ENCODE results near the gene LRRC26.

The LRRC26 gene

DNA sequence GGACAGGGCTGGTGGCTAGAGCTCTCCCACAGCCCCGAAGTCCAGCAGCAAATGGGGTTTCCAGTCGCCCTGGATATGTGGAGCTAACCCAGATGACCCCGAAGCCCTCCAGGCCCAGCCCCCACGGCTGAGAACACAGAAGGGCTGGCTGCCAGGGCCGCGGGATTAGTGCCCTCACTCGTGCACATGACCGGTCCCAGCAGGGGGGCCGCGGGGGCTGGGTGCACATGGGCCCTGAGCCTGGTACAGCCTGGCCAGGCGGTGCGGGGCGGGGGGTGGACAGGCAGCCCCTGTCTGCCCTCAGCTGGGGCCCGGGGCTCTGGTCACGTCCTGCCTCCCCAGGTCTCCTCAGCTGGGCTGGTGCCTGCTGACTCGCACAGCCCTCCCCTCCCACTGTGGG lies 24.5 kb upstream of the LRRC26 start:
- H3K4me1 ChIP-seq (ENCODE audit: insufficient read depth, low read length, severe bottlenecking), result peaks cover 8% of the 10 kb centered on the region
- H4K20me1 ChIP-seq (ENCODE audit: insufficient read depth, low read length), result no peaks in the 10 kb centered on the region
- H3K9me3 ChIP-seq (ENCODE audit: low read length), result no peaks in the 10 kb centered on the region
- H3K9me2 ChIP-seq (ENCODE audit: low read depth, low read length), result no peaks in the 10 kb centered on the region
- H3K27ac ChIP-seq (ENCODE audit: low read depth, low read length, poor library complexity, severe bottlenecking), result no peak overlapping the region
- H3K9ac ChIP-seq (ENCODE audit: low read length), result no peak overlapping the region
- H2AFZ ChIP-seq (ENCODE audit: low read length), result no peak overlapping the region
- no peaks in the 10 kb centered on the region for H3K79me2 ChIP-seq (ENCODE audit: insufficient read depth, low read length)
- H3K4me2 ChIP-seq (ENCODE audit: low read length), result no peak overlapping the region
- peaks cover 13% of the 10 kb centered on the region for H3K27me3 ChIP-seq (ENCODE audit: insufficient read depth, low read length)
- TF ChIP-seq EZH2 (IDR thresholded peaks at IDR 0.05; ENCODE audit: borderline replicate concordance, low read length), result no peak
- TF ChIP-seq, protein P1, sequence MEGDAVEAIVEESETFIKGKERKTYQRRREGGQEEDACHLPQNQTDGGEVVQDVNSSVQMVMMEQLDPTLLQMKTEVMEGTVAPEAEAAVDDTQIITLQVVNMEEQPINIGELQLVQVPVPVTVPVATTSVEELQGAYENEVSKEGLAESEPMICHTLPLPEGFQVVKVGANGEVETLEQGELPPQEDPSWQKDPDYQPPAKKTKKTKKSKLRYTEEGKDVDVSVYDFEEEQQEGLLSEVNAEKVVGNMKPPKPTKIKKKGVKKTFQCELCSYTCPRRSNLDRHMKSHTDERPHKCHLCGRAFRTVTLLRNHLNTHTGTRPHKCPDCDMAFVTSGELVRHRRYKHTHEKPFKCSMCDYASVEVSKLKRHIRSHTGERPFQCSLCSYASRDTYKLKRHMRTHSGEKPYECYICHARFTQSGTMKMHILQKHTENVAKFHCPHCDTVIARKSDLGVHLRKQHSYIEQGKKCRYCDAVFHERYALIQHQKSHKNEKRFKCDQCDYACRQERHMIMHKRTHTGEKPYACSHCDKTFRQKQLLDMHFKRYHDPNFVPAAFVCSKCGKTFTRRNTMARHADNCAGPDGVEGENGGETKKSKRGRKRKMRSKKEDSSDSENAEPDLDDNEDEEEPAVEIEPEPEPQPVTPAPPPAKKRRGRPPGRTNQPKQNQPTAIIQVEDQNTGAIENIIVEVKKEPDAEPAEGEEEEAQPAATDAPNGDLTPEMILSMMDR (IDR thresholded peaks at IDR 0.05; ENCODE audit: low read length), result no peak
- H3F3A ChIP-seq (ENCODE audit: insufficient read depth, low read length), result no peaks in the 10 kb centered on the region
- no peak overlapping the region for H3K4me3 ChIP-seq (ENCODE audit: low read depth, low read length, poor library complexity, severe bottlenecking)
- peaks cover 11% of the 10 kb centered on the region for H3K36me3 ChIP-seq (ENCODE audit: insufficient read depth, low read length)

DNA sequence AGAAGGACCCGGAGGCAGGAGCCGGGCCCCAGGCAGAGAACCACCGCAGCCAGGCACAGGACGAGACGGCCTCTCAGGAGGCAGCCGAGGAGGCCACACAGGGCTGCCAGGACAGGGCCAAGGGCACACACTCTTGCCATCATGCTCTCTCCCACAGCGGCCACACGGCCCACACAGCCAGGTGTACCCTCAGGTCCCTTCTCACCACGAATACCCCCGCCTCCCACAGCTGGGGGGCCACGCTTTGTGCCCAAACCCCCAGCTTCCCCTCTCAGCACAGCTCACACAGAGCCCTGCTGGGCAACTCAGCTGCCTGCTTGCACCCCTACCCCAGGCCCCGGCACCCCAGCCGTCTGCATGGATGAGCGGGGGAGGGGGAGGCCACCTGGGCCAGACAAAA lies 23.9 kb upstream of the LRRC26 start:
- no peaks in the 10 kb centered on the region for H3K79me2 ChIP-seq (ENCODE audit: insufficient read depth, low read length)
- TF ChIP-seq EZH2 (IDR thresholded peaks at IDR 0.05; ENCODE audit: borderline replicate concordance, low read length), result no peak
- TF ChIP-seq, protein P1 (IDR thresholded peaks at IDR 0.05; ENCODE audit: low read length), result no peak
- peaks cover 8% of the 10 kb centered on the region for H3K27me3 ChIP-seq (ENCODE audit: insufficient read depth, low read length)
- peaks cover 11% of the 10 kb centered on the region for H3K36me3 ChIP-seq (ENCODE audit: insufficient read depth, low read length)
- no peaks in the 10 kb centered on the region for H3K9me3 ChIP-seq (ENCODE audit: low read length)
- no peaks in the 10 kb centered on the region for H4K20me1 ChIP-seq (ENCODE audit: insufficient read depth, low read length)
- H3K4me3 ChIP-seq (ENCODE audit: low read depth, low read length, poor library complexity, severe bottlenecking), result no peak overlapping the region
- no peak overlapping the region for H3K27ac ChIP-seq (ENCODE audit: low read depth, low read length, poor library complexity, severe bottlenecking)
- H3K9me2 ChIP-seq (ENCODE audit: low read depth, low read length), result no peaks in the 10 kb centered on the region
- peaks cover 10% of the 10 kb centered on the region for H3K4me1 ChIP-seq (ENCODE audit: insufficient read depth, low read length, severe bottlenecking)
- H3F3A ChIP-seq (ENCODE audit: insufficient read depth, low read length), result no peaks in the 10 kb centered on the region
- H3K9ac ChIP-seq (ENCODE audit: low read length), result no peak overlapping the region
- H3K4me2 ChIP-seq (ENCODE audit: low read length), result no peak overlapping the region
- H2AFZ ChIP-seq (ENCODE audit: low read length), result no peak overlapping the region

DNA sequence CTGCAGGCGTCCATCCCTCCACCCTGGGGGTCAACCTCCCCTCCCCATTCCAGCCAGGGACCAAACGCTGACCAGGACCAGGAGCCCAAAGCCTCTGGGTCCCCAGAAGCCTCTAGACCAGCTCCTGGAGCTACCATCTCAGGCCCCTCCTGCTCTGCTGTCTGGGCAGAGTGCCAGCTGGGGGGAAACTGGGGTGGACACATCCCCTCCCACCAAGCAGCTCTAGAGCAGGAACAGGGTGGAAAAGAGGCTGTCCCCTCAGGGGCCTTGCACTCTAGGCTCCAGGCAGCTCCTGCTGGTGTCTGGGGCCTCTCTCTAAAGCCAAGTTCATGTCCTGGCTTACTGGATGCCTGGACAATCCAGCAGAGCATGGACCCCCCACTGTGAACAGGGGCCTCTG lies 23.0 kb upstream of the LRRC26 start:
- no peak overlapping the region for H3K27ac ChIP-seq (ENCODE audit: low read depth, low read length, poor library complexity, severe bottlenecking)
- H3K36me3 ChIP-seq (ENCODE audit: insufficient read depth, low read length), result peaks cover 11% of the 10 kb centered on the region
- H3K9ac ChIP-seq (ENCODE audit: low read length), result no peak overlapping the region
- H3K4me3 ChIP-seq (ENCODE audit: low read depth, low read length, poor library complexity, severe bottlenecking), result no peak overlapping the region
- no peaks in the 10 kb centered on the region for H3F3A ChIP-seq (ENCODE audit: insufficient read depth, low read length)
- no peaks in the 10 kb centered on the region for H4K20me1 ChIP-seq (ENCODE audit: insufficient read depth, low read length)
- H3K9me2 ChIP-seq (ENCODE audit: low read depth, low read length), result no peaks in the 10 kb centered on the region
- peaks cover 11% of the 10 kb centered on the region for H3K4me1 ChIP-seq (ENCODE audit: insufficient read depth, low read length, severe bottlenecking)
- H2AFZ ChIP-seq (ENCODE audit: low read length), result no peak overlapping the region
- peaks cover 2% of the 10 kb centered on the region for H3K79me2 ChIP-seq (ENCODE audit: insufficient read depth, low read length)
- H3K27me3 ChIP-seq (ENCODE audit: insufficient read depth, low read length), result 0 out of 2 replicates have a peak, but pooled peaks cover 5% of the 10 kb centered on the region
- no peaks in the 10 kb centered on the region for H3K9me3 ChIP-seq (ENCODE audit: low read length)
- no peak overlapping the region for H3K4me2 ChIP-seq (ENCODE audit: low read length)
- no peak for TF ChIP-seq EZH2 (IDR thresholded peaks at IDR 0.05; ENCODE audit: borderline replicate concordance, low read length)
- TF ChIP-seq, protein P1 (IDR thresholded peaks at IDR 0.05; ENCODE audit: low read length), result no peak

Measured in OCI-LY1 (cell line).